ENCODE data around the gene MGLL. TPM values are rescaled to one million over a fixed set of nuclear protein-coding genes. Genes with fewer than 3 reads are reported as not detected.

Gene MGLL
- total RNA-seq, 1 experiment from 2014 or later = 2.1 TPM

- DNase-seq (ENCODE audit: low read depth, low spot score) = no peak
- BruUV-seq (replicated peaks) = no TSS peak
- Histone ChIP-seq H3K36me3 (ENCODE audit: control insufficient read depth, insufficient read depth, low read length) (no peaks in the 10 kb centered on the region), H3K9me3 (ENCODE audit: control insufficient read depth, insufficient read depth, low read depth, low read length) (no peaks in the 10 kb centered on the region), H3K27me3 (ENCODE audit: control insufficient read depth, insufficient read depth, low read length) (no peaks in the 10 kb centered on the region), H3K4me3 (ENCODE audit: low read depth in 2 of 2, low read length in 2 of 2) (no peak overlapping the region), H3K27ac (ENCODE audit: low read length) (no peak overlapping the region), H3K4me1 (ENCODE audit: control insufficient read depth, insufficient read depth, low read length) (no peaks in the 10 kb centered on the region)
- TF ChIP-seq POLR2AphosphoS5 (IDR thresholded peaks at IDR 0.05; ENCODE audit: low read depth, low read length) (no peak), SIN3A (IDR thresholded peaks at IDR 0.05; ENCODE audit: borderline replicate concordance, insufficient read depth, low read depth, low read length) (no peak), TCF7L2 (IDR thresholded peaks at IDR 0.05; ENCODE audit: low read depth, low read length) (no peak), CTCF (IDR thresholded peaks at IDR 0.05) (no peak), REST (IDR thresholded peaks at IDR 0.05; ENCODE audit: insufficient read depth in 1 of 2, low read depth in 2 of 2, low read length in 1 of 2) (no peak)
- ChIA-PET POLR2A (no interaction called here), CTCF (no interaction called here)
- intact Hi-C loops (cut with micrococcal nuclease; ENCODE audit: unreplicated experiment) (no loop called here), in situ Hi-C loops (cut with HindIII; ENCODE audit: low pct_unique_long_range_greater_than_20kb, low sequenced_read_pairs) (no loop called here)
- ATAC-seq = no peak
These were observed 35.8 kb downstream of the MGLL start for GRCh38 chr3:127786353-127787070.

GRCh38 chr3:127785711-127786265 is 36.5 kb downstream of the MGLL start:
- Histone ChIP-seq H3K4me1 (ENCODE audit: control insufficient read depth, insufficient read depth, low read length) (no peaks in the 10 kb centered on the region), H3K36me3 (ENCODE audit: control insufficient read depth, insufficient read depth, low read length) (no peaks in the 10 kb centered on the region), H3K9me3 (ENCODE audit: control insufficient read depth, insufficient read depth, low read depth, low read length) (no peaks in the 10 kb centered on the region), H3K4me3 (ENCODE audit: low read depth in 2 of 2, low read length in 2 of 2) (no peak overlapping the region), H3K27ac (ENCODE audit: low read length) (no peak overlapping the region), H3K27me3 (ENCODE audit: control insufficient read depth, insufficient read depth, low read length) (no peaks in the 10 kb centered on the region)
- BruUV-seq (replicated peaks) = no TSS peak
- ChIA-PET POLR2A (interaction anchor here (0.6 kb wide), 1 partner anchor 36 kb away, joined by 3 read pairs; the partner anchor contains the start of gene MGLL), CTCF (no interaction called here)
- no peak for ATAC-seq
- intact Hi-C loops (cut with micrococcal nuclease; ENCODE audit: unreplicated experiment) = no loop called here
- no peak for DNase-seq (ENCODE audit: low read depth, low spot score)
- in situ Hi-C loops (cut with HindIII; ENCODE audit: low pct_unique_long_range_greater_than_20kb, low sequenced_read_pairs) = no loop called here
- TF ChIP-seq SIN3A (IDR thresholded peaks at IDR 0.05; ENCODE audit: borderline replicate concordance, insufficient read depth, low read depth, low read length) (no peak), TCF7L2 (IDR thresholded peaks at IDR 0.05; ENCODE audit: low read depth, low read length) (no peak), CTCF (IDR thresholded peaks at IDR 0.05) (no peak), REST (IDR thresholded peaks at IDR 0.05; ENCODE audit: insufficient read depth in 1 of 2, low read depth in 2 of 2, low read length in 1 of 2) (no peak), POLR2AphosphoS5 (IDR thresholded peaks at IDR 0.05; ENCODE audit: low read depth, low read length) (no peak)
